ENCODE results near the gene CSNK2A1.

CSNK2A1 gene

DNA sequence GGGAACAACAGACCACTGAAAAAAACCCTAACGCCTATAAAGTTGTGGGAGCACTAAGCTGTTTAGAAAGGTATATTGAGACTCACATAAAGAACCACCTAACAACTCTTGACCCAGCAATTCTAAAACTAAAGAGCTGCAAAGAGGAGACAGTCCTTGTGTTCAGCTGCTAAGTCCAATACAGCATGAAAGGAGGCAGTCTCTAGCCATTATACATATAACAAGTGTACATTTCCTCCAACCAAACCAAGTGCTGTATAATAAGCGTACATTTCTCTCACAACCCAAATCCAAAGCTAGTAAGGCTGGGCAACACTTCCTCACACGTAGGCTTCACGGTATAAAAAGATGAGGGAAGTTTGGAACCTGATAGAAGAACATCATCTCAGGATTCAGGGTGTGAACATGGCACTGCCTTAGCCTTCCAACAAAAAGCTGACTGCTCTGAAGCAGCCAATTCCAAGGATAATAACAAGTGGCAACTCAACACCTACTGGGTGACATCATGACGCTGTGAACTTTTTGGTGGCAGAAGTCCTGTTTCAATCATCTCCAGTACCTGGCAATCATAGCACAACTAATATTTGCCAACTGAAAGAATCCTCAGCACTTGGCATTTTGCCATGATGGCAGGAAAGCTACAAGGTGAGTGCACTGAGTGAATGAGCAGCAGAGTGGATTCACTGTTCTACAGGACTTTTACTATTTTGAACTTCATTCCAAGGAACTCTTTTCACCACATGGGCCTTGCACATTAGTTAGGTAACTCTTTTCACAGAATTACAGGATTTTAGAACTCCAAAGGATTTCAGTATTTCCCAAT lies 97.9 kb downstream of the CSNK2A1 start:
- no peak for DNase-seq

DNA sequence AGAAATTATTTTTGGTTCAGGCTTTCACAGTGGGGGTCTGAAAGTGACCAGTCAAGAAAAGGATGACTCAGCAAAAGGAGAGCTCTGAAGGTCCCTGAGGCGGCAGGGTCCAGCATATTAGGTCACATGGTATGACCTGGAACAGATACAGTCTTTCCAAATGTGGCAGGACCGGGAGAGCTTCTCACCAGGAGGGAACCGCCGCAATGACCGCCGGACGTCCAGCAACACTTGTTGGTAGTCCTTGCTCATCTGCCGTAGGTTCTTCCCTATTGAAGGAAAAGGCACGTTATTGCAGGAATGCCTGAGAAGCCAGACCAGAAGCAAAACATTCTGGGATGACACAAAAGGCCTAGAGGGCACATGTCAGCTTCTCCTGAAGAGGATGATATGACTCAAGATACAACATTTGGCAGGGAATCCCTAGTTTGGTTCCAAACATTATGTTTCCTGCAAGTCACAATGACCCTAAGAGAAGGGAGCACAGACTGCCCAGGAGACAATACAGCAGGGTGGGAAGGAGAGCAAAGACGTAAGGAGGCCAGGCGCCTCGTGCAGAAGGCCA lies 98.6 kb downstream of the CSNK2A1 start:
- DNase-seq, result no peak

DNA sequence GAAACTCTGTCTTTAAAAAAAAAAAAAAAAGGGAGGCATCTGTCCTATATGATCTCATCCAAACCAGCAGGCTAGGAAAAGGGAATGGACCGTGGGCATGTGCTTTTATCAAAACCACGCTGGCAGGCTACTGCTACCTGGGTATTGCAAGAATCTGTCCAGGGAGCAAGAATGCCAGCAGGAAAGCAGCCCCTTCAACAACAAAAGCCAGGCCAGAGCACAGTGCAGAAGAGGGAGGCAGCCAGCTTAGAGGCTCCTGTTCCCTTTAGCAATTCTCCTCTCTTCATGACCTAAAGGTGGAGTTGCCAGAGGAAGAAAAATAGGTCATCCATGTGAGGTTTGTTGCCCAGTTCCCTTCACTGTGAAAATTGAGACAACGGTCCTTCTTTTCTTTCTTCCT lies 99.5 kb downstream of the CSNK2A1 start:
- DNase-seq, result no peak

DNA sequence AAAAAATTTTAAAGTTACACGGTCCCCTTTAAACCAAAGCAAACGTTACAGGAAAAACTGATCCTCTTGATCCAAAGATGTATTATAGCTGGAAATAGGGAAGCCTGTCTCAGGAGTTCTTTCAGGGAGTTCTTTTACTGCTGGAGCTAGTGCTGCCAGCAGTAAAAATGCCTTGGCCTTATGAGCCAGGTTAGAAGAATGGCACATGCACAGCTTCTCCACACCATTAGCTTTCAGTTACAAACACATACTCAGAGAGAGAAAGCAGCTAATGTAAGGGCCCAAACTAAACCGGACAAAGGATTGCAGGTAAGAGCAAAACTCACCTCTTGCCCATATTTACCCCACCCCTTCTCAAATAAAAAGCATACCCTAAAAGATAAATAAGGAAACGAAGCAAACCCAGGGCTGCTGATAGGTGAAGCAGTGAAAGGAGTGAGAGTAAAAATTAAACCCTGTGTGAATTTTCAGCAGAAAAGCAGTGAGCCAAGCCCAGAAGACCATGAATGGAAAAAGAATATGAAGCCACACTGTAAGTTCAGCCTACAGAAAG lies 100.3 kb downstream of the CSNK2A1 start:
- DNase-seq, result no peak

DNA sequence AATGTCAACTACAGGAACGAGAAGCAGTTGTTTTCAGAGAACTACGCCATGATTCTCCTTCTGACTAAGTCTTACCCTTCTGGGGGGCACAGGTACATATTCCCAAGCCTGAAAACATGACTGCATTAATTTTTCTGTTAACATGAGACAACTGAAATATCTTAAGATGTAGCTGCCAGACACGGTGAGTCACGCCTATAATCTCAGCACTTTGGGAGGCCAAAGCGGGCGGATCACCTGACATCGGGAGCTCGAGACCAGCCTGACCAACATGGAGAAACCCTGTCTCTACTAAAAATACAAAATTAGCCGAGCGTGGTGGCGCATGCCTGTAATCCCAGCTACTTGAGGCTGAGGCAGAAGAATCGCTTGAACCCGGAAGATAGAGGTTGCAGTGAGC lies 103.0 kb downstream of the CSNK2A1 start:
- no peak for DNase-seq

DNA sequence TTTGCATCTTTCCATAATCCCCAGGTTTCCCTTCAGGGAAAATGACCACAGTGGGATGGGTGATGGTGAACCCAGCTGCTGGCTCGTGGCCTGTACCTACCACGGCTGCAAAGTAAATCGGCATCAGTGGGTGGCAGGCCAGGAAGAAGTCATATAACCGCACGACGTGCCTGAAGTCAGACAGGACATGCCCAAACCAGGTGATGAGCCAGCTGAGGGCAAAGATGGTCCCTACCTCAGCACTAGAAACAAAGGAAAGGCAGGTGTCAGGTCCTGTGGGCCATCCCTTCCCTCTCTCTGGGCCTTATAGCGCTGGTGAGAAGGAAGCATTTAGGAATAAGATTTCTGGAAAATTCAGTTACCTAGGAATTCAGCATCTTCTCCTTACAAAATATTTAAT lies 103.4 kb downstream of the CSNK2A1 start:
- no peak for DNase-seq

DNA sequence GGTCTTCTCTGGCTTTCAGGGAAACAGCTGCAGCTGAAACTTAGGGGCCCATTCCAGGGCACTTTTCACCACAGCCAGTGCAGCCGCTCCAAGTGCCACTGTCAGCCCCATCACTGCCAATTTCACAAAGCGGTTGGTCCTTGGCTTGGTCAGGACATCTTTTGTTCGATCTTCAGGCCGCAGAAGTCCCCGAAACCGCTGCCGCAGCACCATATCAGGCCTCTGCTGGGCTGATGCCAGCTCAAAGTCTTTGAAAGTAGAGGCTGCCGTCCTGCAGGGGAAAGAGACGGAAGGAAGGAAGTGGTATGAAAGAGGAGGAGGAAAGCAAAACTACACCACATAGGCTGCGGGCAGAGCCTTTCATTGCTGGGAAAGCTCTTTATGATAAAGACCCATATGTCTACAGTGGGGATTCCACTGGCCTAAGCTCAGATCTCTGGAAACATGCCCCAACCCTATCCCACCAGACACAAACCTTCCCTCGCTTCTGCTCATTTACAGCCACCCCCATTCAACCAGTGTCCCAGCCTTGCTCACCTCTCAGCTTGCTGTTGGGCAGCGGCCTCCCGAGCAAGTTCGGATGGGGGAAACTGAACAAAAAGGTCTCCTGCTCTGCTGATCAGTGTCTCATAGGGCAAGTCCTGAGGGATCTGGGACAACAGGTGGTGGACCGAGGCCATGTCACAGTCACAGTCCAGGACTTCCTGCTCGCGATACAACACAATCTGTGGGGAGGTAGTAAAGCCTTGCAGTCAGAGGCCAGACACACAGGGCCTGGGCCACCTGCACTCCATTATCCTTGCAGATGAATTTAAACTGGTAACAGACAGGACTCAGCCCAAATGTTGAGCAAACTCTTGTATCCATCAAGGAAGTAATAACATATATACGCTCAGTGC lies 104.8 kb downstream of the CSNK2A1 start:
- peak; percentile 39 for DNase-seq

DNA sequence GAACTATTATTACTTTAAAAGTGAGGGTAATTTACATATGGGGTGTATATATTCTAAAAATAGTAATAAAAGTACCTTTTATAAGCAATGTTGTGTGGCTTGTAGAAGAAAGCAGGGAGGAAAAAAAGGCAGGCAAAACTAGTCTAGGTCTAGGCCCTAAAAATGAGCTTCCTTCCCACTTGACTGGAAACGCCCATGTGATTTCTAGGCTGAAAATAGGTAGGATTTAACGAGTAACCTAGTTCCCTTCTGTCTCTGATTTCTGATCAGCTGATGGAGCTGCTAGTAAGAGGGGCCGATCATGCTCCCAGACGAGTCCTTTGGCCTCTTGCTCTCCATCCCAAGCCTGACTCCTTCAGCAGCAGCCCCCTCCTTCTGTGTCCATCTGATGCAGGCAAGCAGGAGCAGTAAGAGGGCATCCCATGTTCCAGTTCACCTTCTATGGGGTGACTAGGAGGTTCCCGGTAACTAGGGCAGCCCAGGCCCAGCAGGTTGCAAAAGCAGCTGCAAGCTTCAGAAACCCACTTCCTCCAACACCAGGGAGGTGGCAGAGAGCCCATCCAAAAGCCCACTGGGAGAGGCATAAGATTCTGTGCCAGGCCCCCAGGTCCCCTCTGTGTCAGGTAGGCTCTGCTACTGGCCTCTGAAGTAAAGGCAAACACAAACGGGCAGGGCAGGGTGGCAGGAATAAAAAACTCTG lies 105.7 kb downstream of the CSNK2A1 start:
- no peak for DNase-seq

DNA sequence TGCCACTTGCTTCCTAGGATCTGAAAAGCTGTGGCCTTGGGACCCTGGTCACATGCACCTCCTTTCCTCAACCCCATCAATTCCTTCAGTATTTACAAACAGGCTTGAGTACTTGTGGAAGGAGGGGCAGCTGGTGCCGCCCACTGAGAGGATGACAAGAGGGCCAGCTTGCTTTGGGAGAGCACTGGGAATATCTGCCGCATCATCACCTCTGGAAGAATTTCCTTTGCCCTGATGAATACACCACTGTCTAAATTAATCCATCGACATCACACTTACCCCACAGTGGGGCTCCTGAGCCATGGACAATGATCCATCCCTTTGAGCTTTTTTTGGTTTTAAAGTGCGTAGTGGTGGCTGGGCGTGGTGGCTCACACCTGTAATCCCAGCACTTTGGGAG lies 107.1 kb downstream of the CSNK2A1 start:
- DNase-seq, result no peak

DNA sequence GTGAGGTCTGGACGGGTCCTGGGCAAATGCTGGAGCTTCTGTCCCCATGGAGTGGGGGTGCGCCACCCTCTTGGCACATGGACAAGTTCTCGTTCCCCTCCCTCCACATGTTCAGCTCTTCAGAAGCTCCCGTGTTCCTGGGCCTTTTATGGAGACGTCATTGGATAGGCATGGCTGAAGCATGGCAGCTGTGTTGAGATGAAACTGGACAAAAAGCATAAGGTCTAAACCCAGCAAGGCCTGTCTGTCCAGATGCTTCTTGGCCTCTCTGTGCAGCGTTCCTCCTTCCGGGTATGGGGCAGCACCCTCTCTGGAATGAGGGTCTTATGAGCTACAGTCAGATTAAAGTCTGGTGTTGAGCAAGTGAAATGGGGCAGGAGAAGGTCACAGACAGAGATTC lies 108.0 kb downstream of the CSNK2A1 start:
- DNase-seq, result no peak

DNA sequence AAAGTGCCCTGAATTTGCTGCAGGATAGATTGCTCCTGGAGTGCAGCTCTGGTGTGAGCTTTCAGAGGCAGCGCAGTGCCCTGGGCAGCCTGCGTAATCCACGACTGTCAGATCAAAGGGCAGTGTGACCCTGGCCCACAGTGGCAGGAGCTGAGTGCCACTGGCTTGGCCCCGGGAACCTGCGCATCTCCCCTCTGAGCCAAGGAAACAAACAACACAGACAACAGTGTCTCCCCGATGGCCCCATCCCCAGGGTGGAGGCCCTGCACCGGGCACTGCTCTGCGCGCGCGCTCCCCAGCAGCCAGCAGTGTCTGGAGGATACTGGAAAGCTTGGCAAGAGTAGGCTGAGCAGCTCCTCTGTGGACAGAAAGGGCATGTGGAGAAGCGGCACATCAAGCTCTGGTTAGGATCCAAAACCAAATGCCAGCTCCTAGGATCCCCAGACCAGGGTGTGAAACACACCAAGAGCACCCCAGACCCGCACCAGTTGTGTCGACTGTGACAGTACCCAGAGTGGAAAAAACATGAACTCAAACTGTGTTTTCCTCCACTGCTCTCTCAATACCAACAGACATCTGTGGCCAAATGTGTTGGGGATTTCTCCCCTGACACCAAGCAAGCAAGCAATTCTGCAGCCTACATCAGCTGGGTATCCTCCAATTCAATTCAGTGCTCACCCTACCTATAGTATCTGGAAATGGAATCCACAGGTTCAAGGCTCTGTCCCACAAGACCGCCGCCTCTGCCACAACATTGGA lies 108.8 kb downstream of the CSNK2A1 start:
- DNase-seq, result no peak

DNA sequence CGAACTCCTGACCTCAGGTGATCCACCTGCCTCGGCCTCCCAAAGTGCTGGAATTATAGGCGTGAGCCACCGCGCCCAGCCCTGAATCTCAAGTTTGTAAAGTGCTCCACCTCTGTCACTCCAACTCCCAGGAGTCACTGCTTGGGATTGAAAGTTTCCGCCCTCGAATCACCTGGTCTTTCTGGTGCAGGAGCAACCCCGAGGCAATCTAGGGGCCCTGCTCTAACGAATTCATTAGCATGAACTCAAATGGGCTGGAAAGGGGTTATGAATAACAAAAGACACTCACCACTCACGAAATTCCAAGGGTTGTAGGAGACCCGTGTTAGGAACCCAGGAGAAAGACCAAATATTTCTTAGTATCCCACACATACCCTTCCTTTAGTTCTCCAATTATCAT lies 109.4 kb downstream of the CSNK2A1 start:
- DNase-seq, result no peak

DNA sequence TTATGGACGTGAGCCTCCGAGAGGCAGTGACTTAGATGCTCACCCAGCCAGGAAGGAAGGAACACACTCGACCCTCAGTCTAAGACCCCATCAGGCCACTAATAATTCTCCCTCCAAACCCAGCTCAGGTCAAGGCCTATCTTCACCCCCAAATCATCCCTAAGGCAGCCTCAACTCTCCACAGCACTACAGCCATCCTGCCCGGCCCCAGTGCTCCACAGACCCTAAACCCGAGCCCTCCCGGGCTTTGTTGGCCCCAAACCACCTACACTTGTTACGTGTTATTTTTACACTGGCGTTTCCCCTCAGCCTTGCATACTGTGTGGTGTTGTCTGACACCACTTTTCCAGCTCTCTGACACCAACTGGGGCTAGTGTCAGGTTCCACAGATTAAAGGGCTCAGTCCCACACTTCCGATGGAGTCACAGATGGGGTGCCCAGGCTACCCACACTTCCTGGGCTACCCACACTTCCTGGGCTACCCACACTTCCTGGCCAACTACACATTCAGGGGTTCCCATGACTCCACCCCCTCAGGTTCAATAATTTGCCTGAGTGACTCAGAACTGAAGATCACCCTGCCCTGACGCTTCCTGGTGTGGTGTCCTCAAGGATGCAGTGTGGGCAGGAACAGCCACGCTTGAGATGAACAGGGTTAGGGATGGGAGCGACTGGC lies 110.2 kb downstream of the CSNK2A1 start:
- peak; percentile 31 for DNase-seq

DNA sequence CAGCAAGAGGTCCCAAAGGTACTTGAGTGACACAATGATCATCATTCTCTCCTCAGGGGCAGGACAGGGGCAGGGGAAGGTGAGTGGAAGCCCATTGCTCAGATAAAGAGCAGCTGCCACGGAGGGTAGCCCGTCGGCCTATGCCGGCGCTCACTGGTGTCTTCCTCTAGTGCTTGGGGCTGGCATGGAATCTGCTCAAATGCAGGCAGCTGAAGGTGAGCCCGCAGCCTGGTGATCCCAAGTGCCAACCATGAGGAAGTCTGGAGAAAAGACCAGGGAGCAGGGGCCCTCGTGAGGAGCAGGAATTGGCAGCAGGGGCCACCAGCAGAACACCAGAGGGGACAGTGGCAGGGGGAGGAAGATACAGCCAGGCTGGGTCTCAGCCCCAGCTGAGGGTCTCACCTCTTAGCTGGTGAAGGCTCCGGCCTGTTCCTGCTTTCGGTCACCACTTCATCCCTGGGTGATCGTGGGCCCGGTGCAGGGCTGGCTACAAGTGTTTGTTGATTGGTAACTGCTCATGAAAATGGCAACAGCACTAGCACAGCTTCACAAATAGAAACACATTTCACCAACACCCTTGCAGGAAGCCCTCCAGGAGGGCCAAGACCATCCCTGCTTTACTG lies 110.8 kb downstream of the CSNK2A1 start:
- no peak for DNase-seq

DNA sequence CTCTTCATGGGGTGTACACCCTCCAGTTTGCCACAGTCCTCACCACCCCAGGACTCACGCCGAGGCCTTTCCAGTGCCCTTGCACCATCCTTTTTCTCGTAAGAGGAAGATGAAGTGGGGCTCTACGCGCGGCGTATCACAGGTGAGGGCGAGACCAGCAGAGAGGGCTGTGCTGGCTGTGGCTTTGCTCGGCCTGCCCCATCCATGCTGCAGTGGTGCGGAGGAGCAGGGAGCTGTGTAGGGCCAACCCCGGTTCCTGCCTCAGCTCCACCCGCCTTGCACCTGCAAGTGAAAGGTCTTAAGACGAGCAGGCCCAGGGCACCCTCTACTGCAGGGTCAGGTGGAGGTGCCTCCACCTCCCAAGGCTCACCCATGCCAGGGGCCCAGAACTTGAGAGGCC lies 111.4 kb downstream of the CSNK2A1 start:
- no peak for DNase-seq

DNA sequence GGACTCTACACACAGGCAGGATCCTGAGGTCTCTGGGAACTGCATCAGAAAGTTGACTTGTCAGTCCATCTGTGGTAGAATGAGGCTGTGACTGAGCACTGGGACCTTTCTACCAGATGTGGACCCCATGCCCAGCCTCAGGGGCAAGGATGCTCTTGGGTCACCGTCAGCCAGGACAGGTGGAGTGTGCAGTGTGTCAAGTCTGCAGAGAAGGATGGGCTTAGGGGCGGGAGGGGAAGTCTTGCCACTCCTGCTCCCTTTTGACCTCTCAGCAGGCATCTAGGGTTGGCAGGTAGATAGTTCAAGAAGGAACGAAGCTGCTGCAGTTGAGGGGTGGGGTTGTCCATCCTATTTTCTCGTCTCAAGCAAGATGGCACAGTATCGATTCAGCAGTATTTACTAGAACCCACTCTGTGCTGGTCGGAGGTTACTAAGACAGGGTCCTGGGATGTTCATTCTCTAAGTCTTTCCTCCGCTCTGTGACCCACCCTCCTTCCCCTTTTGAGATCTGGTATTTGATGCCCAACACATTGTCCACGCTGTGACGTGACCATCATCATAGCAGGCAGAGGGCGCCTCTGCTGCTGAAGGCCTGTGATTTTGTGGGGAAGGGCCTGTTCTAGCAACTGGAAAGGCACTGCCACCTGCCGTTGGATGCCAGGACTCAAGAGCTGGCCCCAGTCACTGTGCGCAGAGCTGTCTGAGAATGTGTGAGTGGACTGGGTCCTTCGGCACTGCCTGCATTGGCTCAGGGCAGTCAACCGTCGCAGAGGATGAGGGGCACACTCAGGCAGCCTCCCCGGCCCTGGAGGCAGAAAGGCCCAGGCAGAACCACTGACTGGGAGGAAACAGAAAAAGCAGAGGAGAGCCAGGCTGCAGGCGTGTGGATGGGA lies 112.3 kb downstream of the CSNK2A1 start:
- no peak for DNase-seq

DNA sequence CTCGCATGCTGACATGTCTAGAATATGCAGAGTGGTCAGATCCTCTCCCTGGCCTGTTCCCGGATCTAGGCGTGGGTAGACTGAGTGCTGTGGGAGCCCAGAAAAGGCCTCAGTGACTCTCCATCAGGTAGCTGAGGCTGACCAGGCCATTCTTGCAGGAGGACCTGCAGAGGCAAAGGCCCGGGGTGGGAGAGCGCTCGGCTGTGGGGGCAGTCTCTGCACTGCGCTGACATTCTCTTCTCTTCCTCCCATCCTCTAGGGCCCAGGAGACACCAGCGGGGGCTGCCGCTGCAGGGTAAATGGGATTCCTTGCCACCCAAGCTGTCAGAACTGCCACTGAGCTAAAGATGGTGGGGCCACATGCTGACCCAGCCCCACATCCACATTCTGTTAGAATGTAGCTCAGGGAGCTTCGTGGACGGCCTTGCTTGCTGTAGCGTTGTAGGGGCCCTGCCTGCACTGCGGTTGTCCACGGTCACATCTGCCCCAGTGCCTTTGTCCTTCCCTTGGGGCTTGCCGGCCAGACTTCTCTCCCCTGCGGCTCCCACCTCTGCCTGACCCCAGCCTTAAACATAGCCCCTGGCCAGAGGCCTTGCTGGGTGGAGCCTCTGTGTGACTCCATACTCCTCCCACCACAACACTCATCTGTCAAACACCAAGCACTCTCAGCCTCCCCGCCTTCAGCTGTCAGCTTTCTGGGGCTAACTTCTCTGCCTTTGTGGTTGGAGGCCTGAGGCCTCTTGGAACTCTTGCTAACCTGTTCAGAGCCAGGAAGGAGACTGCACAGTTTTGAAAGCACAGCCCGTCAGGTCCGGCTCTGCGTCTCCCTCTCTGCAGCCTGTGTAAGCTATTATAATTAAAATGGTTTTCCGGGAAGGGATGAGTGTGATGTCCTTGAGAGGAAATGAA lies 113.2 kb downstream of the CSNK2A1 start:
- no peak for DNase-seq

DNA sequence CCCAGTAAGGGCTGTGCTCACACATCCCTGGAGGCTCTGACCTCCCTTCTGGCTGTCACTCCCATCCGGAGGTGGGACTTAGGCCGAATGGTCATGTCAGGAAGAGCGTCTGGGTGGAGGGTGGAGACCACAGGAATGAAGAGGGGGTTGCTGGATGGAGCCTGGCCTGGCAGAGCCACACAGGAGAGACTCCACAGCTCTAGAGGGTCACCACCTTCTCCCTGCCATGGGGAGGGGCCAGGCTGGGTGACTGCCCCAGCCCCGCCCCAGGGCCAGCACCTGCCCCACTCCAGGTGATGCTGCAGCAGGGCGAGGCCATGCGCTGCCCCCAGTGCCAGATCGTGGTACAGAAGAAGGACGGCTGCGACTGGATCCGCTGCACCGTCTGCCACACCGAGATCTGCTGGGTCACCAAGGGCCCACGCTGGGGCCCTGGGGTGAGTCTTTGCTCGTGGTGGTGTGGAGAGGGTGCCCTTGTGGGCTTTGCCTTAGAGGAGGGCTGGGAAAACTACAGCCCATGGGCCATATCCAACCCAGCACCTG lies 114.9 kb downstream of the CSNK2A1 start:
- no peak for DNase-seq

Data from effector CD4-positive, alpha-beta T cell (primary cell).